ENCODE measurements around the gene IFNA5.
A peak's percentile ranks its signal among the peaks of the same experiment; 100 is the strongest.

Gene IFNA5

GRCh38 chr9:21334701-21335632 is 29.9 kb upstream of the IFNA5 start, which contains the start of gene KLHL9:
KLHL9 (minus strand) TSS chr9:21335404; CDS start chr9:21334859, 545 bp downstream.
- peak; percentile 87 for DNase-seq
- Histone ChIP-seq H3K36me3 (replicated peaks) (no peaks in the 10 kb centered on the region), H3K27ac (peak within 1 kb of the TSS; percentile 90), H3K27me3 (replicated peaks) (no peaks in the 10 kb centered on the region), H3K4me3 (ENCODE audit: low read depth, low read length) (peak within 1 kb of the TSS; percentile 75)
- TF ChIP-seq CTCF (IDR thresholded peaks at IDR 0.05; ENCODE audit: low read depth, low read length, missing control alignments): no peak
- in situ Hi-C loops (cut with HindIII; ENCODE audit: low pct_ligation_motif_present, low sequenced_read_pairs): no loop called here

GRCh38 chr9:21333226-21333625 is 28.1 kb upstream of the IFNA5 start:
- Histone ChIP-seq H3K4me3 (ENCODE audit: low read depth, low read length) (no peak overlapping the region), H3K36me3 (replicated peaks) (no peaks in the 10 kb centered on the region), H3K27ac (no peak overlapping the region), H3K27me3 (replicated peaks) (no peaks in the 10 kb centered on the region)
- in situ Hi-C loops (cut with HindIII; ENCODE audit: low pct_ligation_motif_present, low sequenced_read_pairs): no loop called here
- no peak for TF ChIP-seq CTCF (IDR thresholded peaks at IDR 0.05; ENCODE audit: low read depth, low read length, missing control alignments)
- DNase-seq: no peak

GRCh38 chr9:21331676-21332402 is 26.7 kb upstream of the IFNA5 start:
- in situ Hi-C loops (cut with HindIII; ENCODE audit: low pct_ligation_motif_present, low sequenced_read_pairs): no loop called here
- no peak for TF ChIP-seq CTCF (IDR thresholded peaks at IDR 0.05; ENCODE audit: low read depth, low read length, missing control alignments)
- DNase-seq: no peak
- Histone ChIP-seq H3K27me3 (replicated peaks) (no peaks in the 10 kb centered on the region), H3K36me3 (replicated peaks) (no peaks in the 10 kb centered on the region), H3K4me3 (ENCODE audit: low read depth, low read length) (no peak overlapping the region), H3K27ac (no peak overlapping the region)

DNA sequence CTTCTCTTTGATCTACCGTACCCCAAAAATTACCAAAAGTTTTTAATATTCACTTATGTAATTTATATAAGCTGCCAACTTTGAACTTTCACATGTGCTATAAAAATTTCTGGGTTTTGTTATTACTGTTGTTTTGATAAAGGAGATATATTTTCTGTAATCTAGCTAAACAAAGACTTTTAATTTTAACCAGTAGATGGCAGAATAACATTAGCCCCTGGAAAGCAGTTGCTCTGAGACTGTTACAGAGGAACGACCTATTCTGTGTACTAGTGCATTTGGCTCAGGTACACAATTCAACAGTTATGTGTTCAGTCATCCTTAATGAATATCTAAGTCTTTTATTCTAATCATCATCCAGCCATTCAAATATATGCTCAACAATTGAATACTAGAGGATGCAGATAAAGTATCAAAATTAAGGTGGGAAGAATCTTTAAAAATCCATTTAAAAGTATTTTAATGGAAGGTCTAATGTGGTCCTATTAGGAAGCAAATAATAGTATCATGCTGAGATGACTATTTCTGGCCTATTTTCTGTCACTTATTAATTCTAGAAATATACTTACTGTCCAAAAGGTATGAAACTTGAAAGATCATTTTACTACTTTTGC is 21.5 kb upstream of the IFNA5 start:
- no peak for DNase-seq

DNA sequence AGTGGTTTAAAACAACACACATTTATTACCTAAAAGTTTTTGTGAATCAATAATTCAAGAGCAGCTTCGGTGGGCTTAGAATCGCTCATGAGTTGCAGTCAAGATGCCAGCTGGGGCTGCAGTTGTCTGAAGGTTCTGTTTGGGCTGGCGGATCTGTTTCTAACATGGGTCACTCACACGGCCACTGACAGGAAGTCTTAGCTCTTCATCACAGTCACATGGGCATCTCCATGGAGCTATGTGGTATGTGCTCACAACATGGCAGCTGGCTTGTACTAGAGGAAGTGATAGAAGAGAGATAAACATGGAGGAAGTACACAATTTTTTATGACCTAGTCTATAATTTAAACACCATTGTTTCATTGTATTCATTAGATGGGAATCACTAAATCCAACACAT is 18.9 kb upstream of the IFNA5 start:
- no peak for TF ChIP-seq CTCF (IDR thresholded peaks at IDR 0.05; ENCODE audit: low read depth, low read length, missing control alignments)
- H3K27me3 ChIP-seq (replicated peaks): no peaks in the 10 kb centered on the region
- no peak for DNase-seq
- no peak overlapping the region for H3K4me3 ChIP-seq (ENCODE audit: low read depth, low read length)
- peaks cover 13% of the 10 kb centered on the region for H3K36me3 ChIP-seq (replicated peaks)
- H3K27ac ChIP-seq: no peak overlapping the region
- in situ Hi-C loops (cut with HindIII; ENCODE audit: low pct_ligation_motif_present, low sequenced_read_pairs): no loop called here

More for the DNA sequence above, 21.5 kb upstream of the IFNA5 start:
- no peak overlapping the region for H3K4me3 ChIP-seq (ENCODE audit: low read depth, low read length)
- TF ChIP-seq CTCF (IDR thresholded peaks at IDR 0.05; ENCODE audit: low read depth, low read length, missing control alignments): peak; percentile 62
- H3K27me3 ChIP-seq (replicated peaks): no peaks in the 10 kb centered on the region
- in situ Hi-C loops (cut with HindIII; ENCODE audit: low pct_ligation_motif_present, low sequenced_read_pairs): no loop called here
- no peak overlapping the region for H3K27ac ChIP-seq
- peaks cover 13% of the 10 kb centered on the region for H3K36me3 ChIP-seq (replicated peaks)
